ENCODE data around the gene PTPRJ.
A peak's percentile ranks its signal among the peaks of the same experiment; 100 is the strongest.

The PTPRJ gene

DNA sequence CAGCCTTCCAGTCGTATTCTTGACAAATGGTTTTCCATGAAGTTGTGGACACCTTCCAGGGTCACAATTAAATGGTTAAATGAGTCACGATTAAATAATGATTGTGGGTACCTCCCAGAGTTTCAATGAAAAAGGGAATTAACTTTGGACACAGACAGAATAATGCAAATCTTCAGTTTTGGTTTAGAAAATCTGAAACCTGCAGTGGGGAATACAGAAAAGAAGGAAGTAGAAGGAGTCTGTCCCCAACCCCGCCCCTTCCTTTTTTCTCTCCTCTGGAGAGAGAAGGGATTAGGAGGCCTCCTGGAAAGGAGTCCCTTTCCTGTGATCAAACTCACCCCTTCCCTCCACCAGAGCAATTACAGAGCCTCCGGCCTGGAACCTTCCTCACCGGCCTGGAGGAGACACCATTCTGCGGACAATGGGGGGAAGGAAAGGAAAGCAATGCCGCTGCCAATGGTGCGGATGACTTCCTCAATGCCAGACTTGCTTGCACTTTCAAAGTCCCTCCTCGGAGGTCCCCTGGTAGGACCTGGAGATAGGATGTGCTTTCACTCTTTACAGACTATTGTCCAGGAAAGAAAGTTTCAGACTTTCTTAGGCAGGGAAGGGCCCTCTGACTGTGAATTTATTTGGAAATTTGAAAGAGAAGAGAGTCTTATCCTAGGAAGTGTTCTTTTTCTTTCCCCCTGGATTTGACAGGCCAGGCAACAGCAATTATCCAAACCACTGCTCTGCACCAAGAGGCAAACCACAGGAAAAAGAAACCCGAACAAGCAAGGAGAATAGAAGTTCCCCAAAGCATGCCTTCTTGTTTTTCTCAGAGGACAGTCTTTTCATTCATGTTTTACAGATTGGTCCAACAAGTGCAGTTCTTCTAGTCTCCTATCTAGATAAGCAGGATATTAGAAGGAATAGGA lies 86.8 kb downstream of the PTPRJ start:
- DNase-seq (ENCODE audit: low spot score): no peak

DNA sequence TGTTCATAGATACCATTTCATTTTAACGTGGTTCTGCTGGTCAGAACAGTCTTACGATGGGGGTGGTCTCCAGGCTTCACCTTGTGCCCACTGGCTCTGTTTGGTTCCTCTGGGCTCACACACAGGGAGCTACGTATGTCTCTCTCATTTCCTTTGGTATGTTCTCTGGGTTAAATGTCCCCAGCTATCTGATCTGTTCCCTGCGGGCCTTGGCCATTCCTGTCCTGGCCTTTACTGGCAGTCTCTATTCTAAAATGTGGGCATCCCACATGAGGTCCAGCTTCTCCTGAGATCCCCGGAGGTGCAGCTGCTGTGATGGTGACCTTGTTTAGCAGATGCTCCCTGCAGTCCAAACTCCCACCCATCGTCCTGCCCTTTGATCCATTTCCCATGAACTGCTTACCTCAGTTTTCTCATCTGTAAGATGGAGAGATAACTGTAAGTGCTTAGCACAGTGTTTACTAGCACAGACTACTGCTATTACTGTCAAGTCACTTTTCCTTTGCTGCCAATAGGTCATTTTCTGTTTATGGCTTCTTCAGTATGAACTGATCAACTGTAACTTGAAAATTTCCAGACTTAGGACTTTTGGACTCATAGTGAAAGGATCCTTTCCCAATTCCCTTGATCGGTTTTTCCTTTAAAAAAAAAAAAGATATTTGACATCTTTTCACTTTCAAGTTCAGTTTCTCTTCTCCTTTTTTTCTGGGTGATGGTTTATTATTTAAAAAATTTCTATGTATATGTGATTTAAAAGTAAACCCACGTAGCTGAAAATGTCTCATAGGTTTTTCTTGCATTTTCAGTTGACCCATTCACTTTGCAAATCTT lies 92.9 kb downstream of the PTPRJ start:
- no peak for DNase-seq (ENCODE audit: low spot score)

DNA sequence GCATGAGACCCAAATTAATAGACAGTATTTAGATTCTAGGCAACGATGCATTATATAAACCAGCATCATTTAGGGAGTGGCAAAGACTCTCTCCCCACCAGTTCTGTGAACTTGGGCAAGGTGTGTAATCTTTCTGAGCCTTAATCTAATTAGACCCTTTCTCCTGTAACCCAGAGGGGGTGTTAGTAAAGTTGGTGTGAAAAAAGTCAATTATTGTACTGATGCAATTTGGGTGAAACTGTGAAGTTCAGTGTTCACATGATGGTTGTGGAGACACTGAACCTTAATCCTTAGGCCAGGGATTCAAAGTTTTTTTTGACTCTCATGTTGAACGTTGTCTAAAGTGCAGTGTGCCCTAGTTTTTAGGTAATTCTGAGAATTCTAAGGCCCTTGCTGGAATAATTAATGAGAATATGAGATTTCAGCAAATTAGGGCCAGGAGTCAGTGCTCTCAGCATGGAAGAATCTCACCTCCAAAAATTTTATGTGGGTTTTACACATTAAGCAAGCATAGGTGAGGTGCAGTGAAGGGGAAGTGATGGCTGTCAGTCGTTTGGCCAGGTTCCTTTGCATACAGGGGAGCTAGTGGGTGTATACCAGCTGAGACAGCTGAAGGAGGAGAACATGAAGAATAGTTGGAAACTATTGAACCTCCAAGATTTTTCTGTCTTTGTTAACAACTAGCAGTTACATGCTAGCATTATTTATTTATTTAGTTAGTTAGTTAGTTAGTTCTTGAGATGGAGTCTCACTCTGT lies 94.2 kb downstream of the PTPRJ start:
- DNase-seq (ENCODE audit: low spot score): no peak

DNA sequence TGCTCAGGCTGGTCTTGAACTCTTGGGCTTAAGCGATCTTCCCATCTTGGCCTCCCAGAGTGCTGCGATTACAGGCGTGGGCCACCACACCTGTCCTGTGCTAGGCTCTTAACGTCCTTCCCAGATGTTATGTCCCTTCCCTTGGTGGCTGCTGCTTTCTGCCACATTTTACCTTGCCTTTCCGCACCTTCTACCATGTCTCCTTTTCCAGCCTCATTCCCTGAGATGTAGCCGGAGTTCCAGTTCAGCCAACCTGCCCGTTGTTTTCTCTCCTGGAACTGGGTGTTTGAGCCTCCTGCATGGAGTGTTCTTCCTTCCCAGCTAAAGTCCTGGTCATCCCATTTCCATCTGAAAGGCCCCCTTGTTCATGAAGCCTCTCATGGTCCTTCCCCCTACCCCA lies 95.3 kb downstream of the PTPRJ start:
- DNase-seq (ENCODE audit: low spot score): no peak

DNA sequence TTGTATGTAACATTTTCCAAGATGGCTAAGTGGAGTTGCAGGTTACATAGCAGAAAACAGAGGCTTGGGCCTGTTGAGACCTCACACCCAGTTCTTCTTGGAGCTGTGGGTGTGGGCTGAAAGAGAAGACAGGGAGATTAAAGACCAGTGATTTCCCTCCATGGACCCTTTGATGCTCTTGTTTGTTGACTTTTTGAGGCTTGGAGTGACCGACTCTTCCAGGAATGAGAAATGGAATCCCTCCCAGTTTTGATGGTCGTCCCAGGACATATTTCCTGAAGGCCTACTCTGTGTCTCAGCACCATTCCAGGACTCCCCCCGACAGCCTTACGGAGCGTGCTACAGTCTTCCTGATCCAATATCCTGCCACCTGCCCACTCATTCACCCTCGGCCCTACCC lies 96.9 kb downstream of the PTPRJ start:
- DNase-seq (ENCODE audit: low spot score): no peak

DNA sequence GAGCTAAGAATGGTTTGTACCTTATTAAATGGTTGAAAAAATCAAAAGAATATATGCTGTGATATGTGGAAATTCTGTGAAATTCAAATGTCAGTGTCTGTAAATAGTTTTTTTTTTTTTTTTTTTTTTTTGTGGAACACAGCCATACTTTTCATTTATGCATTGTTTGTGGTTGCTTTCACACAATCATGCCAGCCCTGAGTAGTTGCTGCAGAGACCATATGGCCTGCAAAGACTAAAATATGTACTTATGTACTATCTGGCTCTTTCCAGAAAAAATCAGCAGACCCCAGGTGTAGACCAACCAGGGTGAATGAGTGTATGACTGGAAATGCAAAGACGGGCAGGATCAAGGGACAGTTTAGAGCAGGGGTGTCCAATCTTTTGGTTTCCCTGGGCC lies 98.3 kb downstream of the PTPRJ start:
- DNase-seq (ENCODE audit: low spot score): no peak

DNA sequence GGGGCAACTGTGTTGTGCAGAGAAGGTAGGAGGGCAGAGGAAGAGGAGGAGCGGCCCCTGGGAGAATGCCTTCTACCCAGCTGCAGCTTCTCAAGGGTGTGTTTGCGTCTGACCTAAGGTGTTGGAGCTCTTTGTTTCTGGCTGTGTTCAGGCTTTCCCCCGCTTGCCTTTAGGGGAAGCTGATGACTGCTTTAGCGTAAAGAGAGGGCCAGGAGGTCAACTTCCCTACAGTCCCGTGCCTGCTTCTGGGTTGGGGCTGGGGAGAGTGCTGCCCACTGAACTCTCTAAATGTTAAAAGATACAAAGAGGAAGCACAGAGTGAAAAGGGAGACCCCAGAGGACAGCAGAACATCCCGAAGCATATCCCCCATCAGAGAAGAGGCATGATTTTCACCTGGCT lies 99.2 kb downstream of the PTPRJ start:
- DNase-seq (ENCODE audit: low spot score): no peak

DNA sequence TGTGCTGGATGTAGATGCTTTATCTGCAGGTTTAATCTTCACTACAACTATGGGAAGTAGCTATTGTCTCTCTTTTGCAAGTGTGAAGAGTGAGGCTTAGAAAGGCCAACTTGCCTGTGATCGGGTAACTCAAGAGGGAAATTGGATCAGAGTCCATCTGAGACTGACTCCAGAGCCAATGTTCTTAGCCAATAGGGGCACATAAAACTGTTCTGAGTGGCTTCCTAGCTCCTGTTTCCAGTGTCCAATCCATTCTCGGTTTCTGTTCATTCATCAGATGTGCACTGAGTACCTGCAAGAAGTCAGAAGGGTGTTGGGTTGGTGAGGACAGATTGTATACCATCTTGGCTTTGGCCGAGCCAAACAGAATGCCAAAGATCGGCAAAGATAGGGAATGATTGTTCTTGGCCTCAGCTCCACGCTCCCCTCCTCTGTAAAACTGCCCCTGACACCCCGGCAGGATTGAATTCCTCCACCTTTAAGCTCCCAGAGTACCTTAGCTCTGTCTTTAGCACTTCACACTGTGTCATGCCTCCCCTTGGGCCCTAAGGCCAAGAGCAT lies 100.0 kb downstream of the PTPRJ start:
- DNase-seq (ENCODE audit: low spot score): no peak

DNA sequence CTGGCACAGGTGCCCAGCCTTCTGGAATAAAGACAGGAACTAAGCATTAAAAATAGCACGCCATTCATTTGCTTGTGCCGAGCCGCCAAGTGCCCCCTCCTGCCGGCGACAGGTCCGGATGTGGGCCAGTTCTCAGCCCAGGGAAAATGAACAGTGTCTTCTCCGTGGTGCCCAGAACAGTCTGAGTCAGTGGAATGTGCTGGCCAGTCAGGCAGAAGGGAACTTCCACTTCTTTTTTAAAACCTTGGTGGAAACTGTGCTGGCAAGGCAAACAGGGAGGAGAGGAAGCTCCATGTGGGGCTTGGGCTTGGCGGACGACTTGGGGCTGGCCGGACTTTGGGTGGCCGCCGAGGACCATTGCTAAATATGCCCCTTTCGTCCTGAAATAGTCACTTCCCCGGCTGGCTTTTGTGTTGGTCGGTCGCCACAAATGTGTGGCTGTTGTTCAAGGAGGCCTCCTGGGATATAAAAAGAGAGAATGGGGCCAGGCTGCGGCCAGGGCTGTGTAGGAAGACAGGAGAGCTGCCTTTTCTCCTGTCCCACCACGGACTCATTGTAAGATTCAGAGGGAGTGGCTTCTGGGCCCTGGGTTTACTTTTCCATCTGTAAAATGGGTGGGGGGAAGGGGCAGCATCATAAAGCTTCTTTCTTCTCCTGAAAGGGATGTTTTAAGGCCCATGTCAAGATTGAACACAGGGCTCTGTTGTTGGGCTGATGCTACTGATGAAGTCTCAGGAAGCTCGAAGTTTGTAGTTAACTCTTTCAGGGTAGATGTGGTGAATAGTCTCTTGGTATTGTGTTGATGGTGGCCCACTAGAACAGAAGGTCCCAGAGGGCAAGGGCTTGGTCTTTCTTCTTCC lies 101.0 kb downstream of the PTPRJ start:
- peak; percentile 15 for DNase-seq (ENCODE audit: low spot score)

DNA sequence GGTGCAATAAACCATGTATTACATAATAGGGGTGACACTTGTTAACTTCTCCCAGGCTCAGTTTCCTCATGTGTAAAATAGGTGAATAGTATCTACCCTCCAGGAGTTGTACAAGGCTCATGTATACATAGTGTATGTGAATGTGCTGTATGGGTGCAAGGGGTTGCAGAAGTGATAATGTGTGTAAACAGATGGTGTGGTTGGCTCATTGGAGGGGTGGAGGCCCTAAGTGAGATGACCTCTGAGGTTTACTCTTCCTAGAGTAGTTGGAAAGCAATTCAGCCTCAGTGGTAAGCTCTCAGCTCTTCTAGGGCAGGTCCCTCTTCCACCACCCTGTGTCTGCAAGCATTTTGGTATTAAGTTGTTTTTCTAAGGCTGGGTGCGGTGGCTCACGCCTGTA lies 102.4 kb downstream of the PTPRJ start:
- no peak for DNase-seq (ENCODE audit: low spot score)

DNA sequence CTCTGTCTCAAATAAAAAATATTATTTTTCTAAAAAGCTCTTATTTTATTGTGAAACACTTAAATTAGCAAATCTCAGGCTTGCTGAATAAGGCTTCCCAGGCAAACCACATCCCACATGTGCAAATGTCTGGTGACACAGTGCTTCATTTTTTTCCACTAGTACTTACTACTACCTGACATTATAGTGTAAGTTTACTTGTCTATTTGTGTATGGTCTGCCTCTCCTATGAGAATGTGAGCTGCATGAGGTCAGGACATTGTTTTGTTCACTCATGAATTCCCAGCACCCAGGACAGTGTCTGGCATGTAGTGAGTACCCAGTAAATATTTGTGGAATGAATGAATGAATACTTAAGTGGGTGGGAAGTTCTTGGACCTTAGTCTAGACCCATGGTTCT lies 103.1 kb downstream of the PTPRJ start:
- no peak for DNase-seq (ENCODE audit: low spot score)

DNA sequence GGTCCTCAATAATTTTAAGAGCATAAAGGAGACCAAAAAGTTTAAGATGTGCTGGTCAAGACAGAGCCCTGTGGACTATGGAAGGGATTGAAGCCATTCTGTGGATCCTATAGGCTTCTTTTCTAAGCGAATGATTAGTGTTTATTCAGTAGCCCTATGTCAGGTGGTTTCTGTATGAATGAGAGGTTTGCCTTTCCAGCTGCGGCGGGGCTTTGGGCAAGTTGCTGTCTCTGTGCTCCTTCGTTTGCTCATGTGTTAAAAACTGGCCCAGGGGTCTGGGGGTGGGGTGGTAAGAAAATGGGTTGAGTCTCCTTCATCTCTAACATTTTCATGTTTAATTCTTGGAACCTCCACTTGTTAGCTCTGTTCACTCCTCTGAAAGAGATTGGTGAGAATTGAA lies 105.3 kb downstream of the PTPRJ start:
- DNase-seq (ENCODE audit: low spot score): no peak

DNA sequence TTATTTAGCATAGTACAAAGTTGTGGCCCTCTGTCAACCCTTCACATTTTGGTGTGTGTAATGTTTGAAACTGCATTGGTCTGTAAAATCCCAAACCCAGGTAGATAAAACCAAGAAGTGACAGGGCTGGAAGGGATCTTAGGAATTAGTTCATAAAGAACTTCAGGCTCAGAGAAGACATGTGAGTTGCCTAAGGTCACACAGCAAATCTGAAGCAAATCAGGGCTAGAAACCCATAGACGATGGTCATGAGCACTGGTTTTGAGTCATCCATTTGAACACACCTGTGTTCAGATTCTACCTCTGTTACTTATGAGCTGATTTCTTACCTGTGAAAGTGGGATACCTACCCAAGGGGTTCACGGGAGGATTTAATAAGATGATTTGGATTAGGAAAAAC lies 107.1 kb downstream of the PTPRJ start:
- DNase-seq (ENCODE audit: low spot score): no peak

DNA sequence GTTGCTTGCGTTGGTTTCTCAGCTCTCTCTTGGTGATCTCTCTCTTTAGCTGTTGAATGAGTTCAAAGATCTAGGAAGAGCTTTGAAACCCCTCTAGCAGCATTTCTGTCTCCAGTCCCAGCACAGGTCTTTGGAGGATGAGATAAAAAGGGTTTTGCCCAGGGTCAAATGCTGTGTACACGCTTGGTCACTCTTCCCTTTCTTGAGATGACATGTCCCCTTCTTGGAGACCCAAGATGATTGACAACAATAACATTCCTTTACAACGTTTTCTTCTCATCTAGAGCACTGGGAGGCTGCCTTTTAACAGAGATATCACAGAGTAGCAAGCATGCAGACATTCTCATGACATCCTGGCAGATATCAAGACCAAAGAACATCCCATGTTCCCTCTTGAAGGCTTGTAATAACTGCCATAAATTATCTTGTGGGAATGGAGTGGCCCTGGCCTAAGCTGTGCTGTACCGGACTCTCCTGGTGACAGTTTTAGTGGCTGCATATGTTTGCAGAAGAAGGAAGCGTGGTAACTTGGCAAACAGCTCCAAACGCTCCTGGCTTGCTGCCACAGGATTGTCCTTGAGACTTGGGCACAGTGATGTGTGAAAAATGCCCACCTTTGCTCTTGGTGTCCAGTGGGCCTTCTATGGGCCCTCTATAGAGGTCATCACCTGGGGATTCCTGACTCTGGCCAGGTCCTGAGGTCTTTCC lies 107.8 kb downstream of the PTPRJ start:
- DNase-seq (ENCODE audit: low spot score): no peak

DNA sequence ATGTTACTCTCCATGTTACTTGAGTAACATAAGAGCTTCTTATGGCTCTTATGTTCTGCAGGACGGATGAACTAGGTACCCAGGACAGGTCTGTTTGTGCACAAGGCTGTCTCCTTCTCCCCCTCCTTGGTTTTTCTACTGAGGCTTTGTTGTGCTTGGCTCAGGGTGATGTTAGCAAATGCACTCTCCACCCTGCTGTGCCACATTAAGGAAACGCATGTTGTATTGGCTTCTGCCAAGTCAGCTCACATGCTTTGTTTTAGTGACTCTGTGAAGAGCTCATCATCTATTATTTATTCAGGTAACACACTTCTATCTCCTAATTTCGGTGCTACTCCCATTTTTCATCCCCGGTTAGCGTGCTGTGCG lies 108.3 kb downstream of the PTPRJ start:
- no peak for DNase-seq (ENCODE audit: low spot score)

DNA sequence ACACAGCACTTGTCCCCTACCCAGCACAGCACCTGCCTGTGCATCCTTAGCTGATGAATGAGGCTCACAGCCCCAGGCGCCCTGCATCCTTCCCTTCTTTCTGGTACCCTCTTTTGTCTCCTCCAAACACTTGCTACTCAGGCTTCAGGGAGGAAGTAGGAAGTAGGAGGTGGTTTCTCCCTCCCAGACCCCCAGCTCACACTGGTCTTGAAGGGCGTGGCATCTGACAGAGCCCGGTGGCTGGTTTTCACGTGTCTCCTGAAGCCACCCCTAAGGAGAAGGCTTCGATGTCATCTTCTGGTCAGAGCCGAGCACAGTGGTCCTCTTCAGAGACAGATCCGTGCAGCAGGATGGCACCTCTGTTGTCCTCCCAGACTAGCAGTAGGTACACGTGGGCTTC lies 109.8 kb downstream of the PTPRJ start:
- no peak for DNase-seq (ENCODE audit: low spot score)

DNA sequence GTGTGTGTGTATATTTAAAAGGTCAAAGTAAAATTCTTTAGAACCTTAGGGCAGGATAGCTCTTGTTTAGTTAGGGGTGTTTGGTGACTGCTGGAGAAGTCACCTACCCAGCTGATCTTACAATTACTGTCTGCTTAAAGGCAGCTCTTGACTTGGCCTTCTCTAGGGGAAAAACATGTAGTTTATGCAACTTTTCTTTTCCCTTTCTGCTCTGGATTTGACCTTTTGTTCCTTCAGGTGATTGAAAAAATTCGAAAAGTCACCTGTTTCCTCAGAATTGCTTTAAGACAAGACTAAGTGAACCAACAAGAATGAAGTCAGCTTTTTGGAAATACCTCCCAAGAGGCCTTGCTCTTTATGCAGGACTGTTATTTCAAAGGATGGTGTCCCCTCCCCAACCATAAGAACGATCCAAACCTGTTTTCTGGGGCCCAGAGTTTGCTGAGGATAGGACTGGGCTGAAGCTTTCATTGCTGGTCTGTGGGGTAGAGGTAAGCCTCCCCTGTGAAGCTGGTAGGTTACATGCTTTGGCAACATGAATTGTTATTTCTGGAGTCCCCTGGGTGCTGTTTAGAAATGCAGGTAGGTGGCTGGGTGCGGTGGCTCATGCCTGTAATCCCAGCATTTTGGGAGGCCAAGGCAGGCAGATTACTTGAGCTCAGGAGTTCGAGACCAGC lies 111.2 kb downstream of the PTPRJ start:
- DNase-seq (ENCODE audit: low spot score): no peak

DNA sequence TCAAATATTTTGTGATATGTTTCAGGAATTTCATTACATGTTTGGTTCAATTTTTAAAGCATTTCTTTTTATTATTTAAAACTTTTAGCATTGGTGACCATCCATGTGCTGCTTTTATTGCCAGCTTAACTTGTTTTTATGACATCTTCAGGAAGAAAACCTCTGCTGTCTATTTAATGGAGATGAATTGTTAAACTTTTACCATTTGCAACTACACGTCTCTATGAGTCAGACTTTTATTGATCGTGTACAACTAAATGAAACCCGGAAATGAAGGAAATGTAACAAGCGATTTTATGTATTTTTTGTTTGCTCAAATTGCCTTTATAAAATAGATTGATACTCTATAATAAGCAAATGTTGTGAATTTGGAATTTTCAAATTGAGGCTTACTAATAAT lies 113.0 kb downstream of the PTPRJ start:
- DNase-seq (ENCODE audit: low spot score): no peak

DNA sequence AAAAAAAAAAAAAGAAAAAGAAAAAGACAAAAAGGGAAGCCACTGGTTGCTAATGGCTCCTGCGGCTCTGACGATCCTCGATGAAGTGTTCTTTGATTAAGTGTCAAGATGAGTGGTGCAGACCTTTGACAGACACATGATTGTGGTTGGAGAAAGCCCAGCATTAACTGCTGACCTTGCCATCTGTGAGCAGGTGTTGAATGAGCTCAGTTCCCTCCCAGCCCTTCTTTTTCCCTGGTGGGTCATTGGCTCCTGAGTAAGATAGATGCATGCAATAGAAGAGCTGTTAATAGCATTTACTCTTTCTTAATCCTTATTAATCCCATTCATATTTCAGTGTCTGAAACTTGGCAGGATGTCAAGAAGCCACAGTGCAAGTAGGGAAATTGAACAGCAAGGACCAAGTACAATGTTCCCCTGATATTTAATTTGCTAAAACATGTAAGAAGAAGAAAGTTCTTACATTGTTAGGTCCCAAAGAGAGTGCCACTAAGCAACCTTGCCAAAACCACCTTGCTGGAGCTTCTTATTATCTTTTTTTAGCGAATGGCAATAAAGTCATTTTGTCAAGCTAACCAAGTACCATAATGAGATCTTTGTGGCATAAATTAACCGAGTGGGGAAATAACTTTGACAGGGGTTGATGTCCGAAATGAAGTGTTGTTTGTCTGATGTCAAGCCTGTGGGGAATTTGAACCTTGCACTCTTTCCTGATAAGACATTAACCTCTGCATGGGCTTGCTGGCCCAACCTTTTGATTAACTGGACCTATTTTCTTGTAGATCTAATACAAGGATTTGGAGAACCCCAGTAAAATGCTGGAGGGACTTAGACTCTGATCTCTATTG lies 113.7 kb downstream of the PTPRJ start:
- DNase-seq (ENCODE audit: low spot score): peak; percentile 20
